ENCODE data around the gene TOMM40L.

Gene TOMM40L

GRCh38 chr1:161225534-161226319 is at the start of gene TOMM40L:
TSS of gene TOMM40L (plus strand) at chr1:161226060. CDS start at chr1:161226490, 430 bp downstream.
- peak within 1 kb of the TSS; percentile 76 to 88 for H3K9ac ChIP-seq (ENCODE audit: low read depth in 1 of 2, low read length in 2 of 2)
- H3K36me3 ChIP-seq (ENCODE audit: control insufficient read depth in 2 of 2, insufficient read depth in 2 of 2, low read length in 2 of 2) = peaks cover 20 to 22% of the 10 kb centered on the region in 2 donors
- peak within 1 kb of the TSS; percentile 66 to 68 for H3K27ac ChIP-seq (ENCODE audit: low read depth in 2 of 2, low read length in 2 of 2)
- H3K4me1 ChIP-seq (ENCODE audit: control insufficient read depth in 2 of 2, insufficient read depth in 2 of 2, low read length in 2 of 2) = peaks cover 17 to 21% of the 10 kb centered on the region in 2 donors
- peak within 1 kb of the TSS; percentile 95 to 98 for H3K4me3 ChIP-seq (ENCODE audit: low read length in 2 of 2)
- H3K9me3 ChIP-seq (ENCODE audit: control insufficient read depth in 2 of 2, low read length in 2 of 2) = no peaks in the 10 kb centered on the region
- no peaks in the 10 kb centered on the region for H3K27me3 ChIP-seq (ENCODE audit: control insufficient read depth in 2 of 2, insufficient read depth in 2 of 2, low read length in 2 of 2)

- H3K4me3 ChIP-seq (ENCODE audit: low read length in 2 of 2) = peak overlapping the region; percentile 92 to 98
- H3K27ac ChIP-seq (ENCODE audit: low read depth in 2 of 2, low read length in 2 of 2) = peak overlapping the region; percentile 80 to 91
- peak overlapping the region; percentile 94 for H3K9ac ChIP-seq (ENCODE audit: low read depth in 1 of 2, low read length in 2 of 2)
- no peaks in the 10 kb centered on the region for H3K27me3 ChIP-seq (ENCODE audit: control insufficient read depth in 2 of 2, insufficient read depth in 2 of 2, low read length in 2 of 2)
- peaks cover 13 to 26% of the 10 kb centered on the region in 2 donors for H3K36me3 ChIP-seq (ENCODE audit: control insufficient read depth in 2 of 2, insufficient read depth in 2 of 2, low read length in 2 of 2)
- H3K9me3 ChIP-seq (ENCODE audit: control insufficient read depth in 2 of 2, low read length in 2 of 2) = no peaks in the 10 kb centered on the region
- H3K4me1 ChIP-seq (ENCODE audit: control insufficient read depth in 2 of 2, insufficient read depth in 2 of 2, low read length in 2 of 2) = peaks cover 10 to 13% of the 10 kb centered on the region in 2 donors
Observed at GRCh38 chr1:161176468-161177111, 49.3 kb upstream of the TOMM40L start.

GRCh38 chr1:161177112-161177935 is 48.5 kb upstream of the TOMM40L start, which contains the start of gene B4GALT3:
TSS of gene B4GALT3 (minus strand) at chr1:161177507. CDS start at chr1:161176060, 1,447 bp downstream.
- Histone ChIP-seq H3K27ac (ENCODE audit: low read depth in 2 of 2, low read length in 2 of 2) (peak within 1 kb of the TSS; percentile 80 to 91), H3K9ac (ENCODE audit: low read depth in 1 of 2, low read length in 2 of 2) (peak within 1 kb of the TSS; percentile 94), H3K4me1 (ENCODE audit: control insufficient read depth in 2 of 2, insufficient read depth in 2 of 2, low read length in 2 of 2) (peaks cover 10 to 13% of the 10 kb centered on the region in 2 donors), H3K27me3 (ENCODE audit: control insufficient read depth in 2 of 2, insufficient read depth in 2 of 2, low read length in 2 of 2) (no peaks in the 10 kb centered on the region), H3K4me3 (ENCODE audit: low read length in 2 of 2) (peak within 1 kb of the TSS; percentile 92 to 98), H3K9me3 (ENCODE audit: control insufficient read depth in 2 of 2, low read length in 2 of 2) (no peaks in the 10 kb centered on the region), H3K36me3 (ENCODE audit: control insufficient read depth in 2 of 2, insufficient read depth in 2 of 2, low read length in 2 of 2) (peaks cover 7 to 20% of the 10 kb centered on the region in 2 donors)

GRCh38 chr1:161177936-161178244 is 48.0 kb upstream of the TOMM40L start:
- Histone ChIP-seq H3K27ac (ENCODE audit: low read depth in 2 of 2, low read length in 2 of 2) (peak overlapping the region; percentile 80 to 91), H3K27me3 (ENCODE audit: control insufficient read depth in 2 of 2, insufficient read depth in 2 of 2, low read length in 2 of 2) (no peaks in the 10 kb centered on the region), H3K4me3 (ENCODE audit: low read length in 2 of 2) (peak overlapping the region; percentile 92 to 98), H3K9ac (ENCODE audit: low read depth in 1 of 2, low read length in 2 of 2) (peak overlapping the region; percentile 94), H3K9me3 (ENCODE audit: control insufficient read depth in 2 of 2, low read length in 2 of 2) (no peaks in the 10 kb centered on the region), H3K36me3 (ENCODE audit: control insufficient read depth in 2 of 2, insufficient read depth in 2 of 2, low read length in 2 of 2) (peaks cover 7 to 17% of the 10 kb centered on the region in 2 donors), H3K4me1 (ENCODE audit: control insufficient read depth in 2 of 2, insufficient read depth in 2 of 2, low read length in 2 of 2) (peaks cover 12 to 13% of the 10 kb centered on the region in 2 donors)

DNA sequence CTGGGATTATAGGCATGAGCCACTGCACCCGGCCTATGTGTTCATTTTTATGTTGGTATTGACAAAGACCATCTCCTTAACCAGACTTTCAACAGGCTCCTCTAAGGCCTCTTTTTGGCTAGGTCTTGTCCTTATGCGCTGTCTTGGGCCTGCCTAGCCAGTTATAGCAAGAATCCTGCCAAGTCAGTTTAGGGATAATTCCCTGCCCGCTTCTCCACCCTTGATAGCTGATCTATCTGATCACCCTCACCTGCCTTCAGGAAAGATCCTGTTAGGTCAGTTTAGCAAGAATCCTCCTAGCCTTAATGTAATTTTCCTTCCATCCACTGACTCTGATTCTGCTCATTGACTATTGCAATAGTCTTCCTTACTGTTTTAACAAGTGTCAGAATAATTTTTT is 46.2 kb upstream of the TOMM40L start:
- Histone ChIP-seq H3K27me3 (ENCODE audit: control insufficient read depth in 2 of 2, insufficient read depth in 2 of 2, low read length in 2 of 2) (no peaks in the 10 kb centered on the region), H3K4me3 (ENCODE audit: low read length in 2 of 2) (no peak overlapping the region), H3K9me3 (ENCODE audit: control insufficient read depth in 2 of 2, low read length in 2 of 2) (no peaks in the 10 kb centered on the region), H3K27ac (ENCODE audit: low read depth in 2 of 2, low read length in 2 of 2) (no peak overlapping the region), H3K9ac (ENCODE audit: low read depth in 1 of 2, low read length in 2 of 2) (no peak overlapping the region), H3K4me1 (ENCODE audit: control insufficient read depth in 2 of 2, insufficient read depth in 2 of 2, low read length in 2 of 2) (peaks cover 13 to 14% of the 10 kb centered on the region in 2 donors), H3K36me3 (ENCODE audit: control insufficient read depth in 2 of 2, insufficient read depth in 2 of 2, low read length in 2 of 2) (peaks cover 0 to 6% of the 10 kb centered on the region in 2 donors)

DNA sequence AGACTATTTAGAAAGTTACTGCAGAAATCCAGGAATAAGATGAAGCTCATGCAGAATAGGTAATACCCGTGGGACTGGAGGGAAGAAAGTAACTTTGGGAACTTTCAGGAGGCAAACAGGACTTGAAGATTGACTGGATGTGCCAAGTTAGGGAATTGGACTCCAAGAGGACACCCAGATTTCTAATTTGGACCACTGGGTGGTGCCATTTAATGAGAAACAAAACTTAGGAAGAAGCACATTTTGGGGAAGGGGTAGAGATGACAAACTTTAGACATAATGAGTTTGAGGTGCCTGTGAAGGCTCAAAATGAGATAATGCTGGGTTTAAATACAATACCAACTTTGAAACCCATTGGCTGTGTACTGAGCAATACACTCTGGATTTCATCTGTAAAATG is 45.2 kb upstream of the TOMM40L start:
- H3K4me1 ChIP-seq (ENCODE audit: control insufficient read depth in 2 of 2, insufficient read depth in 2 of 2, low read length in 2 of 2) = peaks cover 13 to 17% of the 10 kb centered on the region in 2 donors
- H3K27ac ChIP-seq (ENCODE audit: low read depth in 2 of 2, low read length in 2 of 2) = no peak overlapping the region
- no peaks in the 10 kb centered on the region for H3K9me3 ChIP-seq (ENCODE audit: control insufficient read depth in 2 of 2, low read length in 2 of 2)
- H3K9ac ChIP-seq (ENCODE audit: low read depth in 1 of 2, low read length in 2 of 2) = peak overlapping the region in 1 of 2 donors; percentile 17
- no peak overlapping the region for H3K4me3 ChIP-seq (ENCODE audit: low read length in 2 of 2)
- no peaks in the 10 kb centered on the region for H3K36me3 ChIP-seq (ENCODE audit: control insufficient read depth in 2 of 2, insufficient read depth in 2 of 2, low read length in 2 of 2)
- H3K27me3 ChIP-seq (ENCODE audit: control insufficient read depth in 2 of 2, insufficient read depth in 2 of 2, low read length in 2 of 2) = no peaks in the 10 kb centered on the region

DNA sequence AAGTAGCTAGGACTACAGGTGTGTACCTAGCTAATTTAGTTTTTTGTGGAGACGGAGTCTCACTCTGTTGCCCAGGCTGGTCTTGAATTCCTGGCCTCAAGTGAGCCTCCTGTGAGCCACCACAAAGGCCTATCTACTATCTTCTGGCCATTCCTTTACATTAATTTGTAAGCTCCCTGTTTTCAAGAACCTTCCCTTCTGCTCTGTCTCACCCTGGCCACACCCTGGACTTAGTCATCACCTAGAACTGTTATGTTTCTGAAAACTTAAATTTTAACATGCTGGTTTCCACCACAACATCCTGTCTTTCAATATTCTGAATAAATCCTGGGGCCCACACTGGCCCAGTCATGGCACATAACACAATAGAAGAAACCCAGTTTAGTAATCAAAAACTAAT is 43.6 kb upstream of the TOMM40L start:
- Histone ChIP-seq H3K4me3 (ENCODE audit: low read length in 2 of 2) (peak overlapping the region in 1 of 2 donors; percentile 0), H3K4me1 (ENCODE audit: control insufficient read depth in 2 of 2, insufficient read depth in 2 of 2, low read length in 2 of 2) (peaks cover 5 to 13% of the 10 kb centered on the region in 2 donors), H3K36me3 (ENCODE audit: control insufficient read depth in 2 of 2, insufficient read depth in 2 of 2, low read length in 2 of 2) (no peaks in the 10 kb centered on the region), H3K9me3 (ENCODE audit: control insufficient read depth in 2 of 2, low read length in 2 of 2) (no peaks in the 10 kb centered on the region), H3K27me3 (ENCODE audit: control insufficient read depth in 2 of 2, insufficient read depth in 2 of 2, low read length in 2 of 2) (no peaks in the 10 kb centered on the region), H3K9ac (ENCODE audit: low read depth in 1 of 2, low read length in 2 of 2) (no peak overlapping the region), H3K27ac (ENCODE audit: low read depth in 2 of 2, low read length in 2 of 2) (peak overlapping the region; percentile 40 to 63)

GRCh38 chr1:161185282-161185682 is 40.6 kb upstream of the TOMM40L start:
- Histone ChIP-seq H3K9me3 (ENCODE audit: control insufficient read depth in 2 of 2, low read length in 2 of 2) (no peaks in the 10 kb centered on the region), H3K4me1 (ENCODE audit: control insufficient read depth in 2 of 2, insufficient read depth in 2 of 2, low read length in 2 of 2) (peaks cover 0 to 13% of the 10 kb centered on the region in 2 donors), H3K9ac (ENCODE audit: low read depth in 1 of 2, low read length in 2 of 2) (no peak overlapping the region), H3K27ac (ENCODE audit: low read depth in 2 of 2, low read length in 2 of 2) (peak overlapping the region; percentile 65 to 86), H3K36me3 (ENCODE audit: control insufficient read depth in 2 of 2, insufficient read depth in 2 of 2, low read length in 2 of 2) (no peaks in the 10 kb centered on the region), H3K27me3 (ENCODE audit: control insufficient read depth in 2 of 2, insufficient read depth in 2 of 2, low read length in 2 of 2) (no peaks in the 10 kb centered on the region), H3K4me3 (ENCODE audit: low read length in 2 of 2) (peak overlapping the region in 1 of 2 donors; percentile 56)

- no peaks in the 10 kb centered on the region for H3K9me3 ChIP-seq (ENCODE audit: control insufficient read depth in 2 of 2, low read length in 2 of 2)
- H3K9ac ChIP-seq (ENCODE audit: low read depth in 1 of 2, low read length in 2 of 2) = peak overlapping the region in 1 of 2 donors; percentile 56
- no peaks in the 10 kb centered on the region for H3K36me3 ChIP-seq (ENCODE audit: control insufficient read depth in 2 of 2, insufficient read depth in 2 of 2, low read length in 2 of 2)
- no peaks in the 10 kb centered on the region for H3K27me3 ChIP-seq (ENCODE audit: control insufficient read depth in 2 of 2, insufficient read depth in 2 of 2, low read length in 2 of 2)
- peak overlapping the region; percentile 65 to 86 for H3K27ac ChIP-seq (ENCODE audit: low read depth in 2 of 2, low read length in 2 of 2)
- peak overlapping the region in 1 of 2 donors; percentile 56 for H3K4me3 ChIP-seq (ENCODE audit: low read length in 2 of 2)
- peaks cover 0 to 13% of the 10 kb centered on the region in 2 donors for H3K4me1 ChIP-seq (ENCODE audit: control insufficient read depth in 2 of 2, insufficient read depth in 2 of 2, low read length in 2 of 2)
Observed at GRCh38 chr1:161185732-161186311, 40.0 kb upstream of the TOMM40L start.
